ENCODE measurements around the gene GRAP2.

DNA sequence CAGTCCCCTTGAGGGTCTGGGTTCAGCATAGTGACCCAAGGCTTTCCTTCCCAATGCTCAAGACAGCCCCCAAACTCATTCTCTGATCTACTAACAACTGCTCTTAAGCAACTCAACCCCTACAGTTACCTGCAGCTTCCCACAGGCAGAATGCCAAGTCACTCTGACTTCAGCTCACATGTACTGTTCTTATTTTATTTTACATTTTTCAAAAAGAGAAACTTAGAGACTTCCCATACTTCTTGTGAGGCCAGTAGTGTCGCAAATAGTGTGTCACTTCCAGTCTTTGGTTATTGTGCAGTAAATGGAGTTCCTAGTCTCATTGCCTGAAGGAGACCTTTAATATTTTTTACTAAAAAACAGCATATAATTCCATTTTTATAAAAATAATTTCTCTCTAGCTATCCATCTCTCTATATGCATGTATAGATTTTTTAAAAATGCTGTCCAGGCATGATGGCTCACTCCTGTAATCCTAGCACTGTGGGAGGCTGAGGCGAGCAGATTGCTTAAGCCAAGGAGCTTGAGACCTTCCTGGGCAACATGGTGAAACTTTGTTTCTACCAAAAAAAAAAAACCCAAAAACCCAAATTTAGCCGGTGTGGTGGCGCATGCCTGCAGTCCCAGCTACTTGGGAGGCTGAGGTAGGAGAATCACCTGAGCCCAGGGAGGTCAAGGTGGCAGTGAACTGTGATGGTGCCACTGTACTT, 49.1 kb upstream of the GRAP2 start:
- no peak for TF ChIP-seq POLR2A (IDR thresholded peaks at IDR 0.05; ENCODE audit: control extremely low read depth in 1 of 2, low read depth in 2 of 2, low read length in 2 of 2)
- TF ChIP-seq, protein P1, sequence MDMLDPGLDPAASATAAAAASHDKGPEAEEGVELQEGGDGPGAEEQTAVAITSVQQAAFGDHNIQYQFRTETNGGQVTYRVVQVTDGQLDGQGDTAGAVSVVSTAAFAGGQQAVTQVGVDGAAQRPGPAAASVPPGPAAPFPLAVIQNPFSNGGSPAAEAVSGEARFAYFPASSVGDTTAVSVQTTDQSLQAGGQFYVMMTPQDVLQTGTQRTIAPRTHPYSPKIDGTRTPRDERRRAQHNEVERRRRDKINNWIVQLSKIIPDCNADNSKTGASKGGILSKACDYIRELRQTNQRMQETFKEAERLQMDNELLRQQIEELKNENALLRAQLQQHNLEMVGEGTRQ (IDR thresholded peaks at IDR 0.05; ENCODE audit: low read length), result no peak
- TF ChIP-seq, protein P2, sequence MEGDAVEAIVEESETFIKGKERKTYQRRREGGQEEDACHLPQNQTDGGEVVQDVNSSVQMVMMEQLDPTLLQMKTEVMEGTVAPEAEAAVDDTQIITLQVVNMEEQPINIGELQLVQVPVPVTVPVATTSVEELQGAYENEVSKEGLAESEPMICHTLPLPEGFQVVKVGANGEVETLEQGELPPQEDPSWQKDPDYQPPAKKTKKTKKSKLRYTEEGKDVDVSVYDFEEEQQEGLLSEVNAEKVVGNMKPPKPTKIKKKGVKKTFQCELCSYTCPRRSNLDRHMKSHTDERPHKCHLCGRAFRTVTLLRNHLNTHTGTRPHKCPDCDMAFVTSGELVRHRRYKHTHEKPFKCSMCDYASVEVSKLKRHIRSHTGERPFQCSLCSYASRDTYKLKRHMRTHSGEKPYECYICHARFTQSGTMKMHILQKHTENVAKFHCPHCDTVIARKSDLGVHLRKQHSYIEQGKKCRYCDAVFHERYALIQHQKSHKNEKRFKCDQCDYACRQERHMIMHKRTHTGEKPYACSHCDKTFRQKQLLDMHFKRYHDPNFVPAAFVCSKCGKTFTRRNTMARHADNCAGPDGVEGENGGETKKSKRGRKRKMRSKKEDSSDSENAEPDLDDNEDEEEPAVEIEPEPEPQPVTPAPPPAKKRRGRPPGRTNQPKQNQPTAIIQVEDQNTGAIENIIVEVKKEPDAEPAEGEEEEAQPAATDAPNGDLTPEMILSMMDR (IDR thresholded peaks at IDR 0.05; ENCODE audit: control extremely low read depth in 1 of 3, insufficient read depth in 1 of 3, low read depth in 1 of 3, low read length in 3 of 3), result no peak
- TF ChIP-seq POLR2AphosphoS5 (IDR thresholded peaks at IDR 0.05; ENCODE audit: low read depth, low read length), result no peak

Measured in H1 (cell line).